Stimulated activated CD4-positive, alpha-beta T cell treated with anti-CD3 and anti-CD28 coated beads, TNF-alpha, amount 100 ng/mL, for 24 hours (primary cell): ENCODE results near the gene ATG4A.

Experiments
- DNase-seq, 3 experiments: peaks; one replicate each; pipeline ENCODE4 v3.0.0-alpha.2; 2020; ENCODE audit warnings: low read depth in 3 of 3

Gene ATG4A

DNA sequence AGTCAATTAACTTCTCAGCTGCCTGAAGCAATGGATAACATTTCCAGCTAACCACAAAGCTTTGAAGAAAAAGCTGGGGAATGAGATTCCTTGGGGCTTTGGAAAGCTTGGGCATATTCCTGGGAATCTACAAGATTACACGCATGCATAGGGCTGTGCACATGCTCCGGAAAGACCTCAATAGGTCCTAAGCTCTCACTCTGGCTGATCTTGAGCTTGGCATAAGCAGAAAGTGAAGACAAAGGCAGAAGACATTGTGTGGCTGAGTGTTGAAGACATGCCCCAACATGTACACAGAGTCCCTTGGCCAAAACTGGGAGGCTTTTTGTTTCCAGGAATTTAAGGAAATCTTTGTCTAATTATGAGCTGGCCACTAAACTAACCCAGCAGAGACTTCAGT, 31.2 kb downstream of the ATG4A start:
- no peak for DNase-seq

DNA sequence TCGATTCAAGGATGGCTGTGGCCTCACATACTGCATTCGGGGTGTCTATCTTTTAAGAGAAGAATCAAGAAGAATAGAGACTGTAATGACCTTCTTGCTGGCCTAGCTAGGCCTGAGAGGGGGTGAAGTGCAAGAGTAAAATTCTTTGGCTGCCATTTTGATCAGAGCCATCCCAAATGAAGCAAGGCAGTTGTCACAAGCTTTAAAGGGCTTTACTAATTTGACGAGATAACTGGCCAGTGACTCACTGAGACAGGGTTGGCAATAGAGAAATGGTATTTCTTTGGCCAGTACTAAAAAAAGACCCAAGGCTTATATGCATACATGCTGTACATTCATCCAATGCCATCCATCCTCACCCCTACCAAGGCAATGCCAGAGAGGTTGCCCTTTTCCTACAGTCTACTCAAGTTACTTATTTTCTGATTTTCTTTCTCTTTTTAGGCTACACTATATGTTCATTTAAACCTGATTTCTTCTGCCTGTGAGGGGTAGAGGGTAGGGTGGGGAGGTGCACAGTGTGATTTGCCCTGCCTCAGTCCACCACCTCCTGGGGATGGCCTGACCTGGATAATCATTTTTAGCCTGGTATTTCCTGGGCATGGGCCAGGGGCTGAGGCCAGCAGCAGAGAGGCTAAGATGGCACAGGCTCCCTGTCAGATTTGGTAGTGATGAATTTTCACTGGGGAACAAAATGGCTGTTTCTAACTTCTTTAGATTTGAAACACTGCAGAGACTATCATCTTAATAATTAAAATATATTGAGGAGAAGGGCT, 32.2 kb downstream of the ATG4A start:
- DNase-seq = no peak

DNA sequence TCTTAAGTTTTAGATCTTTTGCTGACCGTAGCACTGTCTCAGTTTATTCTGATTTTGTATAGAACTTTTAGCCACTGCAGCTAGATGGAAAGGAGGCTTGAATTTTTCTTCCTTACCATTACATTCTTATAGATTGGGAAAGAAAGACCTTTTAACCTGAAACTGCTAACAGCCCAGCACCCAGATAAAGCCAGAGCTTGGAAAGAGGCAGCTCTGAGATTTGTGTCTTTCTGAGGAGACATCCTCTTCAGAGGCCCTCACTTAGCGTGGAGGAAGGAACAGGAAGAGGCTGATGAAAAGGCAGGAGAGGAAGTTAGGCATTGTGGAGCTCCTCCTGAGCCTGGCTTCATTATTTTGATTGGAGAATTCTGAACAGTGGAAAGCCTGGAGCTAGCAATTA, 35.1 kb downstream of the ATG4A start:
- no peak for DNase-seq

DNA sequence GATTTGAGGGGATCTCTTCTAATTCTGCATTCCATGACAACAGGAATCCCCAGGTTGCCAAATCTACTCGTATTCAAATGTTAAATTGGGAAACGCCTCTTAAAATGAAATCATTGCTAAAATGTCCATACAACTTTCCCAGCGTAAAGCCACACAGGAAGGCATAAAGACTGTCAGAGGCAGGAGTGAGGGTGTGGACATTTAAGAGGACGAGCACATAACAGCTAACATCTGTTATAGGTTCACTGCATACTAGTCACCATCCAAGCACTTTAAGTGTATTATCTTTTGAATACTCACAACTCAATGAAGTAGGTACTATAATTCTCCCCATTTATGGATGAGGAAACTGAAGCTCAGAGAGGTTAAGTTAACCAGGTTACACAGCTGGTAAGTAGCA, 35.6 kb downstream of the ATG4A start:
- DNase-seq = no peak

DNA sequence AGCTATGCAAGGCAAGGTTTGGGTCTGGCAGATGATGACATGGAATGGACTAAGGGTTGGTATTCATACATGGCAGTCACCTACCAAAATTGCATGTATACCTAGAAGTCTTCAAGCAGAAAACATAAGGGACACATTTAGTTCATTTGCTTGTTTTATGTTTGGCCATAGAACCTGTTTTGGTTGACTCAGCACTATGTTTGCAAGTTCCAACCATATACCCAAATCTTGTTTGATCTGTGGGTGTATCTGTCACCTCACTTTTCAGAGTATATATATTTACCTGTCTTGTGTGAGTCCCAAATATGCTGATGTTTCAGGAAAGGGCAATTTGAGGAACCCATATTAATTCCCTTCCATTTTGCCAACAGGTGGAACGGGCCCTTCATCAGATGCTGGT, 39.3 kb downstream of the ATG4A start:
- no peak for DNase-seq

DNA sequence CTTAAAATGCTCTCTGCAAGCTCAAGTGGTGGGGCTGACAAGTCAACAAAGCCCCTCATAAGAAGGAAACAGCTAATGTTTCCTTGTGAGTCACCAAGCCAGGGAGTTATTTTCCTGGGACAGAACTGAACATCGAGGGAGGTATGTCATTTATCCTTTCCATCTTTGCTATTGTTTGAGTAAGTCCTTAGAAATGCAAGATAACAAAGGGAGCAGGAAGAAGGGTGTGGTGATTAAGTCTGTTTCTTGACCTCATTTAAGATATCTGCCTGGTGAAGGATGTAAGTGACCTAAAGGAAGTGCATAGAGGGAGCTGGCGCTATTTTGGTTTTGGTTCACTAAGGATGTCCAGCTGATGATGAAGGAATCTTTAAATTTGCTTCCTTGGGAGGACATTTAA, 39.9 kb downstream of the ATG4A start:
- DNase-seq = no peak

DNA sequence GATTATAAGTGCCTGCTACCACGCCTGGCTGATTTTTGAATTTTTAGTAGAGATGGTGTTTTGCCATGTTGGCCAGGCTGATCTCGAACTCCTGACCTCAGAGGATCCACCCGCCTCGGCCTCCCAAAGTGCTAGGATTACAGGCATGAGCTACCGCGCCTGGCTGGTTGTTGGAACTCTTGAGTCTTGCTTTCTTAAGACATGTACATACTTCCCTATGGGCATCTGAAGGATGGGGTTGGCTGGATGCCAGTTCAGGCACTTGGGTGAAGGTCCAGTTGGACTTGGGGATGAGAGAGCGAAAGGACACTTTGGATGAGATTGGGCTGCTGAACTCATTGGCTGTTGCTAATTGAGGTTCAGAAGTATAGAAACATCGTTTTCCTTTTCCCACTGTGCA, 40.5 kb downstream of the ATG4A start:
- no peak for DNase-seq

DNA sequence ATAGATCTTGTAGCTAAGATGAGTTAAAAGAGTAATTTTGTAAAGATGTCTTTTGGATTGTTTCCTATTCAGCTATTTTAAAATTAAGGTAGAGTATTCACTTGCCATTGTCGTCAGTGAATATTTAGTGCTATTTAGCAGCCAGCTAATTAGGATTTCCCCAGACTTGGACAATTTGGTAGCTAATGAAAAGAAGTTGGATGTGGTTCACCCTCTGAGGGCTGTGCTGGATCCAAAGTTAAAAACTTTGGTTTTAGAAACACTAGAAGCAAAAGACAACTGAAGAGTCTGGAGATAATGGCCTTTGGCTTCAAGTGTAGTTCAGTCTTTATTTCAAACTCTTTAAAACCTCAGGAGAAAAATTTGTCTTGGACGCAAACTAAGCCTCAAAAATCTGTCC, 41.3 kb downstream of the ATG4A start:
- DNase-seq = no peak

DNA sequence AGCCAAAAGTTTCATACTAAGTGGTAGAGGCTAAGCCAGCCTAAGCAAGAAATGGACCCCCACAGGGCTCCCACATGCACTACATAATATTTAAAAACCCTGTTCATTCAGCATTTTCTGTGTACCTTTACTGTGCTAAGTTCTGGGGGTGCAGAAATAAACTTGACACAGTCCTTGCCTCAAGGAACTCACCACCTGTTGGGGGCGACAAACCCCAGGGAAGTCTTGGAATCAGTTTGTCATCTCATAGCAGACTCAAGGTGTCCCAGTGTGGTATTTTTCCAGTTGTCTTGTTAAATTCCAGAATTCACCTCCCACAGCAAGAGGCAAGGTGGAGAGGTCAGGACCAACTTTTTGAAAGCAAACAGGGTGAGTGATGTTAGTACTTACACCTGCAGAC, 43.1 kb downstream of the ATG4A start:
- no peak for DNase-seq

DNA sequence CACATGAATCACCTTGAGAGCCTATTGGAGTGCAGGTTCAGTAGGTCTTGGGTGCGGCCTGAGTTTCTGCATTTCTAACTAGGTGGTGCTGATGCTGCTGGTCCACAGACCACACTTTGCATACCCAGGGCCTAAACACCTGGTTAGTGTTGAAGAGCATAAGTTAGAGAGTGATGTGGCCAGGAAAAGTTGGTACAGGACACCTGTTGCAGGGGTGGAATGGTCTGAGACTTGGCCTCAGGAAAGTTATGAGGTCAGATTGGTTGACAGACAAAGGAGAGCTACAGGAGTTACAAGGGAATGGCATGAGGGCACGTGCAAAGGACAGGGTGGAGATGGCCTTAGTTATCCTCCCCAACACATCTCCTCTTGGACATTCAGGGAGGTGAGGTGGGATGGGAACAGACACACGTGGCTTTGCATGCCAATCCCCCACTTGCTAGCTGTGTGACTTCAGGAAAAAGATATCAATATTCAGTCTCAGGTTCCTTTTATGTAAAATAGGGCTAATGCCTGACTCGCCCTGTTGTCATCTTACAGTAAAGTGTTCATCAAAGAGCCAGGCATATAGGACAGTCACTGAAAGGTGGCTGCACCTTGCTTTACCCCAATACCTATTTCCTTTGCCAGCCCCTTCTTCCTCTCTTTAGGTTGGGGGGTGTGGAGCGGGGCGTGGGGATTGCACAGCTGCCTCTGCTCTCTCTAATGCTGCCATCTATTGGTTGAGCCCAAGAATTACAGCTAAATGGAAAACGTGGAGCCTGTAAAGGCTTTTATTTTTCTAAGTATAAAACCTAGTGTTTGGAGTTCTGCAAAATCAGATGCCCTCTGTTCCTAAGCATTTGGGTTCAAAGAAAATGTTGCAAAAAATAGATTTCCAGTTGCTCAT, 47.5 kb downstream of the ATG4A start:
- DNase-seq = no peak

DNA sequence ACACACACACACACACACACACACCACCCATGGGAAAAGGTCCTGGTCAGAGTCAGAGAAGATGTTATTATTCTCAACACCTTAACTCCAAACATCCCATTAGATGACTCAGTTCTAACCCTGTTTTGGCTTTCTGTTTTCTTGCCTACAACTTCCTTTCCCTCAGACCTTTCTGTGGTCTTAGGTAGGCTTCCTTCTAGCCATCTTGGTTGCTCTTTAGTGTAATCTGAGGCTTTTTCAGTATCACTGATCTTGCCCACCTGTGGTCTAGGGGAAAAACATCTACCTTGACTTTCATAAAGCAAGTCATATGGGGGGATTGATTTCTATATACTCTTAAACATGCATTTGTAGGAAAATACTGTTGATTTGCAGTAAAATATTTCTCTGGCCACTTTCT, 56.9 kb downstream of the ATG4A start:
- no peak for DNase-seq

DNA sequence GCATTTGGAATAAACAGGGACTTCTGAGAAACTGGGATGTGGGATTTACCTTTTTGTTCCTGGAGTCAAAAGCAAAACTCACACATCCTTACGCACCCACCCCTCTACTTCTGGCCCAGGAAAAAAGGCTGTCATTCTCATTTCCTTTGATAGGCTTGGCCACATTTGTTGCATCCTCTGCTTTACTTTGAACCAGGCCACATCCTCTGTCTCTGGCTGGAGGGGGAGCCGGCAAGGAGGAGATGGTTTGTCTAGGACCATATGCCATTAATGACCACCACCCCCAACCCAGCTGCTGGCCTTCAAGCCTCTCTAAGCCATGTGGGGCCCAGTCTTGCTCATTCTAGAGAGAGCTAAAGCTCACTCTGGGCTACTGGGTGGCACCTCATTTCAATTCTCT, 64.5 kb downstream of the ATG4A start:
- no peak for DNase-seq

DNA sequence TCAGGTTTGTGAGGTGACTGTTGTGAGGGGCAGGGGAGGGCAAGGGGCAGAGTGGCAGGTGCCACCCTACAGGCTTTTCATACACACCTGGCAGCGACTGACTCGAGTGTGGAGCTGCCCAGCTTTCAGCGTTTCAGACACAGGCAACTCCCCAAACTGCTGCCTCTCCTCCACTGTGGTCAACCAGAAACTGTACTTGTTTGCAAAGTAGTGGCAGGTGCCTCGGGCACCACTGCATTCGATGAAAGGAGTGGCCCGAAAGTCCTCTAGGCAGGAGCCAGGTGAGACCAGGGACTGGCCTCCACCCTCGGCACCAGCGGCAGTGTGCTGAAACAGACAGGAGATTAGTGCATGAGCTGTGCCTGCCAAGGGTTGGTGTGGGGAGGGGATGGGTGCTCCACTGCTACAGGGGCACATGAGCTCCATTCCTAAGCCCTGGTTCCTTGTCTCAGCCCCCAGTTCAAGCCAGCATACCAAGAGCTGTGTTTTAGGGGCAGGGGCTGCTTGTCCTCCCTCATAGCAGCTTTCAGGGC, 65.4 kb downstream of the ATG4A start:
- no peak for DNase-seq

DNA sequence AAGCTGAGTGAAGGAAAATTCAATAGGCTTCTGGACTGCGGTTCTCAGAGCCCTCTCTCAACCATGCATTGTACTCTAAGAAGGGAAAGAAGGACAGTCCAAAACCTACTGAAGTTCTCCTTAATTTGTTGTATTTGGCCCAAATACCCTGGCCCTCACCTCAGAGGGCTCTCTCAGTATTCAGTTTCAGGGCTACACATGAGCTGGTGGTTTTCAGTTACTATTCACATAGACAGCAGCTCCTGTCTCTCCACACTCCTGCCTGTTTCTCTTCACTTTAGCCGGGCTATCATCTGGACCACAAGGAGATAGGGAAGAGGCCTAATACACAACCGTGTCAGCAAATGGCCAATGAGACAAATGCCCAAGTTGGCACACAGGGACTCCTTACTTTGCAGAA, 66.0 kb downstream of the ATG4A start:
- DNase-seq = no peak

DNA sequence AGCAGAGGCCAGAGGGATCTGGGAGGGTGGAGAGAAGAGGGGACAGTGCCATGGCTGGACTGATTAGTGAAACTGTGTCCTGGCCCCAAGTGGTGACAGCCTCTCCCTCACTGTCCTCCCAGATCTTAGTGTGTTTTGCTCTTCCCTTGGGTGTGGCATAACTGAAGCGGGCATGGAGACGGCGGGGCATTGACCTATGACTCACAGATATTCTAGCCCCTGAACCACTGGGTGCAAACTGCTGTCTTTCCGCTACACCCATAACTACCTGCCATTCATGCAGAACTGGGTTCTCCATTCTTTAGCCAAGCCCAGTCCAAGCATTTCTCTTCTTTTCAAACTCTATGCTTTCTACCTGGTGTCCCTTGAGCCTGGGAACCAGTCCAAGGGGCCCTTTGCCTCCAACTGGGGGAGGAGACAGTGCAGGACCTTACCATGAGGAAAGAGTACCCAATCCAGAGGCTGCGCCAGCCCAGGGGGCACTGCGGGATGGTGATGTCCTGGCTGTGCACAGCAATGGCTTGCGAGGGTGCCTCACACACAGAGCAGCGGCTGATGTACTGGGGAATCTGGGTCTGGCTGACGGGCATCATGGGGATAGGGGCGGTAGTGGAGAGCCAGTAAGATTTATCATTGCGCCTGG, 67.6 kb downstream of the ATG4A start:
- DNase-seq = no peak

DNA sequence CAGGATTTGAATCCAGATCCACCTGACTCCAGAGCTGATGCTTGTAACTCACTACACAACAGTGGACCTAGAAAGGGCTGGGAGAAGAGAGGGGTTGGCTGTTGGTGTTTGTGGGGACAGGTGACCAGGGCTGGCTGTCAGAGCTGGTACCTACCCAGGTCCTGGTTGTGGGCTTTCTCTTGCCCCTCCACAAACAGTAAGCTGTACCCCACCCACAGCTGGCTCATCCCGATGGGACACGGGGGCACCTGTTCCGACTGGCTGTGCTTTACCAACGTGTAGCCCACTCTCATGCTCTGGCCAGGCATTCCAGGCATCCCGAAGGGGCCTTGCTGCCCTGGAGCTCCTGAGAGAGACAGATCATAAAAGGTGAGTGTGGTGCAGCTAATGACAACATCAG, 68.7 kb downstream of the ATG4A start:
- no peak for DNase-seq

DNA sequence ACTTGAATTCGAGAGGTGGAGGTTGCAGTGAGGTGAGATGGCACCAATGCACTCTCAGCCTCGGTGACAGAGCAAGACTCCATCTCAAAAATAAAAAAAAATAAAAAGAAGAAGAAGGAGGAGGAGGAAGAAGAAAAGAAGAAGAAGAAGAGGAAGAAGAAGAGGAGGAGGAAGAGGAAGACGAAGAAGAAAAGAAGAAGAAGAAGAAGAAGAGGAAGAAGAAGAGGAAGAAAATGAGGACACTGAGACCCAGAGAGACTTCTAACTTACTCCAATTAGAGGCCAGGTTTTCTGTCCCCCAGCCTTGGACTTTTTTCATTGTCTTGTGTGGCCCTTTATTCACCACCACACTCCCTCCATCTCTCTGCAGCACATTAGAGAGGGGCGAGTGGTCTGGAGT, 70.7 kb downstream of the ATG4A start:
- no peak for DNase-seq

DNA sequence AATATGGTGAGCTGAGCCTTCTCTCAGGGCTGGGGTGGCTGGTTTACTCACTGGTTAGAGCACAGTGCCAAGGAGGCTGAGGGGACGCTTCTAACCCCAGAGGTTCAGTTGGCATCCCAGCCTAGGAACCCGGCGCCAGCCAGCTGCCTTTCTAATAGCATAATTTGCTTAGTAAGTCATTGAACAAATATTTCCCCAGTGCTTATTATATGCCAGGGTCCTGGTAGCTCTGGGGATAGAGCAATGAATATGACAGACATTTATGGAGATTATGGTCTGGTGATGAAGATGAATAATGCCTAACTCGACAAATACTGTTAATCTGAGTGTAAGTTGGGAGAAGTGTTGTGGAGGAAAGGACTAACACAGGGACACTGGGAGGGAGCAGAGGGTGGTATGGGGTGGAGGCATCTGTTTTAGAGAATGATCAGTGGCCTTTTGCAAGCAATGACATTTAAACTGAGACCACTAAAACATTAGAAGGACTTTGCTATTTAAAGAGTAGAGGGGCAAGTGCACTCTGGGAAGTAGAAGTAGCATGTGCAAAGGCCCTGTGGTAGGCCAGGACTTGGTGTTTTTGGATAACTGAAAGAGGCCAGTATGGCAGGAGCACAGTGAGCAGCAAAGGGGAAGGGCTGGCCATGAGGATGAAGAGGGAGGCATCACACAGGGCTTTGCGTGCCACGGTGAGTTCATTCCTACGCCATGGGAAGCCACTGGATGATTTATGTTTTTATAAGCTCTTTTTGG, 71.9 kb downstream of the ATG4A start:
- no peak for DNase-seq

DNA sequence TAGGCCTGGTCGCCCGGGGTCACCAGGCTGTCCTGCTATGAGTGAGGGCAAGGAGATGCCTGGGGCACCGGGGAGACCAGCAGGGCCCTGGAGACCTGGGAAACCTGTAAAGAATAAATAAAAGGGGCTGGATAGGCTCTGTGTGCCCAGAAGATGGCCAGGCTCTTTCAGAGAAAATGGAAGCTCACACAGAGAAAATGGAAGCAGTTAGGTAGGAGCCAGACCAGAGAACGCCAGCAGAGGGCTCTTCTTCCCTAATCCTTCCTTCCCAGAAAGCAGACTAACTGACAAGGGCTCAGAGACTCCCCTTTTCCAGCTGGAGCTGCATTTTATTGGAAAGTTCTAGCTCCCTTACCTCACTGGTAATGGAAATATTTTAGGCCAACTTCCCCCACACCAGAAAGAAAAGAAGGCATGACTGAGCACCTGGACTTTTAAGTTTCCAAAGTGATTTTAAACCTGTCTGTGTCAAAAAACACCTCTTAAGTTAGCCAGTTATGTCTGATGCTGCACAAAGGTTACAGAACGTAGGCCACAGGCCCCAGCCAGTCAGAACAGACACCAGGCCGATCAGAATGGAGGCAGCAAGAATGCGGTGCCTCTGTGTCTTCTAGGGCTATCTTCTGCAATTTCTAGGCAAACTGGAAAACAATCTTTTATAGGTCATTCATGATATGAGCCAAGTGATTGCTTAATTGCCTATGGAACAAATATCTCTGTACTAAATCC, 74.0 kb downstream of the ATG4A start:
- no peak for DNase-seq

DNA sequence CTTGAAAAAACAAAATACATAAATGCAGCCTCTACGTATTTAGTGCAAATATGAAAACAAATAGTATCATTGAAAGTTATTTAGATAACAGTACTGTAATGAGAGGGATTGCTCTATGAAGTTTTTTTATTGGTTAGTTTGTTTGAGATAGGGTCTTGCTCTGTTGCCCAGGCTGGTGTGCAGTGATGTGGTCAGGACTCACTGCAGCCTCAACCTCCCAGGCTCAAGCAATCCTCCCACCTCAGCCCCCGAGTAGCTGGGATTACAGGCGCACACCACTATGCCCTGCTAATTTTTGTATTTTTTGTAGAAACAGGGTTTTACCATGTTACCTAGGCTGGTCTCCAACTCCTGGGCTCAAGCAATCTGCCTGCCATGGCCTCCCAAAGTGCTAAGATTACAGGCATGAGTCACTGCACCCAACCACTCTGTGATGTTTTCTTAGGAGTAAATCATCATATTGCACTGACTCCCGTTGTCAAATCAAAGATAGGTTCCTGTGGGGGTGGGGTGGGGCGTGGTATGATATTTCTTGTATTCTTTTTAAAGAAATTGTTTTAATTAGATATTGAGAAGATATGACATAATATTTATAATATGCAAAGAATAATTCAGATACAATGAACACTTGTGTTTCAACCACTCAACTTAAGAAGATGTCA, 75.8 kb downstream of the ATG4A start:
- no peak for DNase-seq
